Type B pancreatic cell (in vitro differentiated cells): ENCODE data around the gene POR. TPM values are rescaled to one million over a fixed set of nuclear protein-coding genes. Genes with fewer than 3 reads are reported as not detected.
"Not testable (repeated sequence)": the region's sequence is repeated elsewhere in the genome, so short reads cannot be mapped to it uniquely, and the experiment has no call there.

Source experiments
- DNase-seq: peaks from one replicate; pipeline ENCODE4 v3.0.0; 2021; ENCODE audit warnings: mixed read lengths; ENCODE audit not compliant: unreplicated experiment; ENCODE audit errors: extremely low spot score
- H3K27ac Mint-ChIP-seq: 2 replicates; pipeline ENCODE4 v1.8.0; 2021; ENCODE audit warnings: mild to moderate bottlenecking, mixed read lengths
- H3K27me3 Mint-ChIP-seq: 2 replicates; pipeline ENCODE4 v1.8.0; 2021; ENCODE audit warnings: mixed read lengths
- H3K36me3 Mint-ChIP-seq: 2 replicates; pipeline ENCODE4 v1.8.0; 2021; ENCODE audit warnings: mixed read lengths
- H3K4me1 Mint-ChIP-seq: one replicate; pipeline ENCODE4 v1.8.0; 2021; ENCODE audit warnings: mixed read lengths; ENCODE audit not compliant: unreplicated experiment
- H3K4me3 Mint-ChIP-seq: 2 replicates; pipeline ENCODE4 v1.8.0; 2021; ENCODE audit warnings: mild to moderate bottlenecking, mixed read lengths
- H3K9me3 Mint-ChIP-seq: 2 replicates; pipeline ENCODE4 v1.8.0; 2021; ENCODE audit warnings: mixed read lengths
- total RNA-seq: library from RNA; stranded (reverse); gene quantifications from 2 replicates; pipeline ENCODE4 v1.2.1, GENCODE V29; 2021; ENCODE audit warnings: low replicate concordance
- TF ChIP-seq, protein P1 (sequence below): fragments of 200-600 bp; sonication (generic); conservative IDR thresholded peaks from 2 replicates; pipeline ENCODE4 v1.5.0; 2021; ENCODE audit warnings: antibody characterized with exemption, mild to moderate bottlenecking

POR gene
- total RNA-seq, 1 donor from 2014 or later = 122 TPM

DNA sequence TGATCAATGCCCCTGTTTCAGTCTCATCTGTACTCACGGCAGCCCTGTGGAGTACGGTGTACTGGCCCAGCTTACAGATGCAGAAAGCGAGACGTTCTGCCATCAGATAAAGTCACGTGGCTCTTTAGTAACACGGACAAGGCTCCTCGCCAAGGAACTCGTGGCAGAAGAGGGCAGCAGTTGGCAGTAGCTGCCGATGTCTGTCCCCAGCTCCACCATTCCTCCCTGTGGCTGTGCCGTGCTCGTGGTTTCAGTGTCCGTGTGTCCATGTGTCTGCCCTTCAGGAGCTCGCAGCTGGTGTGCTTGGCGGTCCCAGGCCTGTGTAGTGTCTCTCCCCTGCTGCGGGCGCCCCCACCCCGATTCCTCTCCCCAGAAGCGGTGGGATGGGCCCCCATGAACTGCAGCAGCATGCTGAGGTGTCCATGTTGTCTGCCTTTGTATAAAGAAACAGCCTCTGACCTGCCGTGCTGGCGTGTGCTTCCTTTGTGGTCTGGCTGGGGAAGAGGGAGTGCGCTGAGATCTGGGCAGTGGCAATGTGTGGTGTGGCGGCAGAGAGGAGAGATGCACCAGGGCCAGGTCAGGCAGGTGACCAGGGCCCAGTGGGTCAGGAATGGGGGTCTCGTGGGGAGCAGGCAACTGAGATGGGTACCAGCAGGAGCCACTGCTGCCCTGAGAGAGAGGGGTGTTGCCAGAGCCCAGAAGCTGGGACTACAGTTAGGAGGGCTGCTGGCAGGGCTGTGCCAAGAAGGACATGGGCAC lies 26.3 kb upstream of the POR start:
- Mint-ChIP-seq H3K27me3 (no peaks in the 10 kb centered on the region), H3K4me1 (peaks cover 10% of the 10 kb centered on the region), H3K9me3 (no peaks in the 10 kb centered on the region), H3K4me3 (peak overlapping the region; percentile 43), H3K27ac (peak overlapping the region; percentile 50), H3K36me3 (peaks cover 10% of the 10 kb centered on the region)
- TF ChIP-seq, protein P1, sequence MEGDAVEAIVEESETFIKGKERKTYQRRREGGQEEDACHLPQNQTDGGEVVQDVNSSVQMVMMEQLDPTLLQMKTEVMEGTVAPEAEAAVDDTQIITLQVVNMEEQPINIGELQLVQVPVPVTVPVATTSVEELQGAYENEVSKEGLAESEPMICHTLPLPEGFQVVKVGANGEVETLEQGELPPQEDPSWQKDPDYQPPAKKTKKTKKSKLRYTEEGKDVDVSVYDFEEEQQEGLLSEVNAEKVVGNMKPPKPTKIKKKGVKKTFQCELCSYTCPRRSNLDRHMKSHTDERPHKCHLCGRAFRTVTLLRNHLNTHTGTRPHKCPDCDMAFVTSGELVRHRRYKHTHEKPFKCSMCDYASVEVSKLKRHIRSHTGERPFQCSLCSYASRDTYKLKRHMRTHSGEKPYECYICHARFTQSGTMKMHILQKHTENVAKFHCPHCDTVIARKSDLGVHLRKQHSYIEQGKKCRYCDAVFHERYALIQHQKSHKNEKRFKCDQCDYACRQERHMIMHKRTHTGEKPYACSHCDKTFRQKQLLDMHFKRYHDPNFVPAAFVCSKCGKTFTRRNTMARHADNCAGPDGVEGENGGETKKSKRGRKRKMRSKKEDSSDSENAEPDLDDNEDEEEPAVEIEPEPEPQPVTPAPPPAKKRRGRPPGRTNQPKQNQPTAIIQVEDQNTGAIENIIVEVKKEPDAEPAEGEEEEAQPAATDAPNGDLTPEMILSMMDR = no peak
- no peak for DNase-seq

DNA sequence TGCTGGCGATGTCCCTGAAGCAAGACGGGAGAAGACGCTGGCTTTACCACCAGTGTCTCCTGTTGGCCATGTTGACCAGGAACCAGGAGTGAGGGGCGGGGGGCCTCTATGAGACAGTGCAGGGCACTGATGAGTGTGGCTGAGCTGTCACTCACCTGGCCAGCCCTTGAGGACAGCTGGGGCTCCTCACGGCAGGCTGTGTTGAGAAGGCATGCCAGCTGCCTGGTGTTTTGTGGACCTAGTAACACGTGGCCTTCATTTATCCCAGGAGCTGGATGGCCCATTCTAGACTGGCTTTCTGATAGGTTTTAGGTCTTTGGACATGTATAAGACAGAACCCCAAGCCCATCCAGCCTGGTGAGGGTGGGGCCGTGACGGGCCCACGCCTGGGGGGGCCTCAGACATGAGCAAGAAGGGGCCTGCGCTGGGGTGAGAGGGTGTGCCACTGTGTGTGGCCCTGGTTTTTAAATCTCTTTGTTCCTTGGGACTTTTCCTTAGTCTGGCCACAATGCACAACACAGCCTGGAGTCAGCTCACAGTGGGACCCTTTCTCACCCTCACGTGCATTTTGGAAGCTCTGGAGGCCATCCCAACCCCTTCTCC lies 25.6 kb upstream of the POR start:
- peak overlapping the region; percentile 50 for H3K27ac Mint-ChIP-seq
- no peak for DNase-seq
- peaks cover 9% of the 10 kb centered on the region for H3K36me3 Mint-ChIP-seq
- no peaks in the 10 kb centered on the region for H3K9me3 Mint-ChIP-seq
- H3K4me1 Mint-ChIP-seq = peaks cover 10% of the 10 kb centered on the region
- no peaks in the 10 kb centered on the region for H3K27me3 Mint-ChIP-seq
- no peak overlapping the region for H3K4me3 Mint-ChIP-seq
- TF ChIP-seq, protein P1 = no peak

DNA sequence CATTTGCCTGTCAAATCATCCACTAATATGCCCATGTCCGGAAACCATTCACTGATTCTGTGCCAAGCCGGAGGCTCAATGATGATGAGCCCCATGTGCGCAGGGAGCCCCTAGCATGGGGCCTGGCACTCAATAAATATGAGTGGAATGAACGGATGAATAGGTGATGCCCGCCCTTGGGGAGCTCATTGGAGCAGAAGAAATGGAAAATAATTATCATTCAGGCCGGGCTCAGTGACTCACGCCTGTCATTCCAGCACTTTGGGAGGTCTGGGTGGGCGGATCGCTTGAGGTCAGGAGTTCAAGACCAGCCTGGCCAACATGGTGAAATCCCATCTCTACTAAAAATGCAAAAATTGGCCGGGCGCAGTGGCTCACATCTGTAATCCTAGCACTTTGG lies 25.1 kb upstream of the POR start:
- Mint-ChIP-seq H3K27me3 (no peaks in the 10 kb centered on the region), H3K36me3 (peaks cover 6% of the 10 kb centered on the region), H3K9me3 (no peaks in the 10 kb centered on the region), H3K27ac (no peak overlapping the region), H3K4me3 (no peak overlapping the region), H3K4me1 (peaks cover 10% of the 10 kb centered on the region)
- DNase-seq = no peak
- TF ChIP-seq, protein P1 = no peak

DNA sequence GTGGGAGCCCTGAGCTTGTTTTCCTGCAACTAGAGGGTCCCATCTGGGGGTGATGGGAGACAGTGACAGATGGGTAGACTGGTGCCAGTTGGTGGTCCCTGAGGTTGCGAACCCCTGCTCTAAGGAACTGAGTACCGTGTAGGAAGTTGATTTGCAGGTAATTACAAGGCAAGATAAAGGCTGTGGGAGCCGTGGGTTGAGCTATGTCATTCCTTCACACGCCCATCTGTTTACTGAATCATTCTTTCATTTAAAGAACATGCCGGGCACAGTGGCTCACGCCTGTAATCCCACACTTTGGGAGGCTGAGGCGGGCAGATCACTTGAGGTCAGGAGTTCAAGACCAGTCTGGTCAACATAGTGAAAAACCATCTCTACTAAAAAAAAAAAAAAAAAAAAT lies 23.7 kb upstream of the POR start:
- not testable (repeated sequence) for H3K27me3 Mint-ChIP-seq, H3K4me3 Mint-ChIP-seq, H3K4me1 Mint-ChIP-seq, H3K36me3 Mint-ChIP-seq, DNase-seq, H3K9me3 Mint-ChIP-seq
- peak overlapping the region; percentile 58 for H3K27ac Mint-ChIP-seq

DNA sequence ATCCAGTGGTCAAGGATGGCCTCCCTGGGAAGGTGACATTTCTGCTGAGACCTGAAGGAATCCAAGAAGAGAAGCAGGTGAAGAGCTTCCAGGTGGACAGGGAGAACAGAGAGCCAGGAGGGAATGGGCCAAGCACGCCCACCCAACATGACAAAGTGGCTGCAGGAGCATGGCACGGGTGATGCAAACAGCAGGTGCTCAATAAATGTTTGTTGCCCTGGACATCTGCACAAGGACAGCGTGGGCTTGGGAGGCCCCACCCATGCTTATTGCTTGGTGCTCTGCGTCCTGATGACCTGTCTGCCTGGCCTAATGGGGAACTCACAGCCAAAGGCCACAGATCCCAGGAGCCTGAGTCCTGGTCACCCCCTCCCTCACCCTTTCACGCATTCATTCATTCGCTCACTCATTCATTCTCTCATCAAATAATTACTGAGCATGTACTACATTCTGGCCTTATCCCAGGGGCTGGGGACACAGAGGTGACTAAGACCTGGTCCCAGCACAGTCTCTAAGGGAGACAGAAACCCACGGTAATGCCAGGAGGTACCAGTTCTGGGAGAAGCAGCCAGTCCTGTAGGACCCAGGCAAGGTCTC lies 23.0 kb upstream of the POR start:
- Mint-ChIP-seq H3K27me3 (no peaks in the 10 kb centered on the region), H3K27ac (no peak overlapping the region), H3K4me1 (peaks cover 10% of the 10 kb centered on the region), H3K36me3 (peaks cover 6% of the 10 kb centered on the region), H3K4me3 (no peak overlapping the region), H3K9me3 (no peaks in the 10 kb centered on the region)
- TF ChIP-seq, protein P1 = no peak
- no peak for DNase-seq
